Activated CD8-positive, alpha-beta memory T cell treated with anti-CD3 and anti-CD28 coated beads, Interleukin-2, amount 50 U/mL, for 24 hours (primary cell): ENCODE measurements around the gene MAPT.

Experiments
- DNase-seq: peaks from one replicate; pipeline ENCODE4 v3.0.0-alpha.2; 2020; ENCODE audit errors: extremely low read depth

MAPT gene

GRCh38 chr17:45973946-45974859 lies 79.8 kb downstream of the MAPT start:
- DNase-seq, result no peak

GRCh38 chr17:45974916-45975630 lies 80.7 kb downstream of the MAPT start:
- DNase-seq, result no peak

- DNase-seq, result no peak
These were observed 81.4 kb downstream of the MAPT start for GRCh38 chr17:45975640-45976295.

- DNase-seq, result no peak
These were observed 82.0 kb downstream of the MAPT start for GRCh38 chr17:45976391-45976754.

- DNase-seq, result no peak
These were observed 82.6 kb downstream of the MAPT start for GRCh38 chr17:45976755-45977505.

- DNase-seq, result no peak
These were observed 83.1 kb downstream of the MAPT start for GRCh38 chr17:45977506-45977824.

- DNase-seq, result no peak
These were observed 83.7 kb downstream of the MAPT start for GRCh38 chr17:45977976-45978626.

GRCh38 chr17:45979137-45979536 lies 84.8 kb downstream of the MAPT start:
- DNase-seq, result no peak

- DNase-seq, result no peak
These were observed 86.5 kb downstream of the MAPT start for GRCh38 chr17:45980855-45981254.

GRCh38 chr17:45981306-45981705 lies 87.0 kb downstream of the MAPT start:
- DNase-seq, result no peak

- no peak for DNase-seq
These were observed 88.6 kb downstream of the MAPT start for GRCh38 chr17:45982791-45983613.

GRCh38 chr17:45983614-45984310 lies 89.4 kb downstream of the MAPT start:
- DNase-seq, result no peak

- no peak for DNase-seq
These were observed 90.0 kb downstream of the MAPT start for GRCh38 chr17:45984368-45984767.

- DNase-seq, result no peak
These were observed 91.1 kb downstream of the MAPT start for GRCh38 chr17:45985447-45985846.

- no peak for DNase-seq
These were observed 91.7 kb downstream of the MAPT start for GRCh38 chr17:45986056-45986455.

GRCh38 chr17:45987706-45988105 lies 93.4 kb downstream of the MAPT start:
- no peak for DNase-seq

- DNase-seq, result no peak
These were observed 95.4 kb downstream of the MAPT start for GRCh38 chr17:45989759-45990158.

GRCh38 chr17:45990886-45991285 lies 96.5 kb downstream of the MAPT start:
- no peak for DNase-seq

- no peak for DNase-seq
These were observed 97.0 kb downstream of the MAPT start for GRCh38 chr17:45991341-45991740.

- no peak for DNase-seq
These were observed 97.8 kb downstream of the MAPT start for GRCh38 chr17:45992175-45992574.
